H9 (cell line): Measurements from ENCODE around the gene FCHO1. TPM values are rescaled to one million over a fixed set of nuclear protein-coding genes. Genes with fewer than 3 reads are reported as not detected.

Source experiments
- DNase-seq: peaks from one replicate; pipeline ENCODE4 v3.0.0-alpha.2; 2017
- H2AFZ ChIP-seq: one replicate; pipeline ENCODE4 v1.6.1; 2013; ENCODE audit warnings: mild to moderate bottlenecking, low read length, control low read depth, moderate library complexity
- H2AK5ac ChIP-seq: 2 replicates; pipeline ENCODE4 v1.6.1; 2013; ENCODE audit warnings: low read length, control low read depth, mixed read lengths; ENCODE audit not compliant: insufficient read length
- H2BK120ac ChIP-seq: one replicate; pipeline ENCODE4 v1.6.1; 2013; ENCODE audit warnings: low read depth, mild to moderate bottlenecking, low read length, control low read depth, inconsistent platforms; ENCODE audit not compliant: poor library complexity, severe bottlenecking
- H2BK12ac ChIP-seq: 2 replicates; pipeline ENCODE4 v1.6.1; 2013; ENCODE audit warnings: low read length, control low read depth, mixed read lengths, low read depth; ENCODE audit not compliant: insufficient read length
- H2BK15ac ChIP-seq: 2 replicates; pipeline ENCODE4 v1.6.1; 2013; ENCODE audit warnings: low read depth, low read length, control low read depth
- H2BK20ac ChIP-seq: one replicate; pipeline ENCODE4 v1.6.1; 2013; ENCODE audit warnings: low read depth, mild to moderate bottlenecking, low read length, control low read depth, inconsistent platforms; ENCODE audit not compliant: poor library complexity, severe bottlenecking
- H2BK5ac ChIP-seq: 2 replicates; pipeline ENCODE4 v1.6.1; 2013; ENCODE audit warnings: low read length, control low read depth, mixed read lengths; ENCODE audit not compliant: insufficient read length
- H3K14ac ChIP-seq: 2 replicates; pipeline ENCODE4 v1.6.1; 2013; ENCODE audit warnings: low read length, control low read depth; ENCODE audit not compliant: insufficient read depth
- H3K18ac ChIP-seq: 2 replicates; pipeline ENCODE4 v1.6.1; 2013; ENCODE audit warnings: low read depth, mild to moderate bottlenecking, mixed read lengths, low read length, control low read depth; ENCODE audit not compliant: insufficient read length
- H3K23ac ChIP-seq: 2 replicates; pipeline ENCODE4 v1.6.1; 2013; ENCODE audit warnings: low read length, control low read depth, mixed read lengths, low read depth; ENCODE audit not compliant: insufficient read length
- H3K23me2 ChIP-seq: 2 replicates; pipeline ENCODE4 v1.6.1; 2013; ENCODE audit warnings: low read depth, mild to moderate bottlenecking, mixed read lengths, low read length, control low read depth; ENCODE audit not compliant: insufficient read length, poor library complexity, severe bottlenecking
- H3K27ac ChIP-seq: 2 replicates; pipeline ENCODE4 v1.5.1; 2013; ENCODE audit warnings: low read length, control low read depth, mixed read lengths, low read depth; ENCODE audit not compliant: insufficient read length
- H3K27me3 ChIP-seq: 2 replicates; pipeline ENCODE4 v1.6.1; 2013; ENCODE audit warnings: low read length, control low read depth, inconsistent platforms; ENCODE audit not compliant: insufficient read depth
- H3K4ac ChIP-seq: 2 replicates; pipeline ENCODE4 v1.6.1; 2013; ENCODE audit warnings: low read depth, mild to moderate bottlenecking, control low read depth, inconsistent platforms, low read length, moderate library complexity
- H3K4me1 ChIP-seq: 2 replicates; pipeline ENCODE4 v1.6.1; 2013; ENCODE audit warnings: low read length, control low read depth, inconsistent platforms; ENCODE audit not compliant: insufficient read depth
- H3K4me2 ChIP-seq: 2 replicates; pipeline ENCODE4 v1.6.1; 2013; ENCODE audit warnings: low read length, control low read depth, mixed read lengths; ENCODE audit not compliant: insufficient read length, insufficient read depth
- H3K56ac ChIP-seq: 2 replicates; pipeline ENCODE4 v1.6.1; 2013; ENCODE audit warnings: low read depth, mild to moderate bottlenecking, mixed read lengths, low read length, control low read depth; ENCODE audit not compliant: insufficient read length
- H3K79me1 ChIP-seq: 2 replicates; pipeline ENCODE4 v1.6.1; 2013; ENCODE audit warnings: low read depth, mild to moderate bottlenecking, moderate library complexity, low read length, control low read depth, inconsistent platforms; ENCODE audit not compliant: insufficient read depth, poor library complexity, severe bottlenecking
- H3K79me2 ChIP-seq: 2 replicates; pipeline ENCODE4 v1.6.1; 2013; ENCODE audit warnings: low read length, control low read depth, inconsistent platforms; ENCODE audit not compliant: insufficient read depth
- H3K9ac ChIP-seq: 2 replicates; pipeline ENCODE4 v1.6.1; 2013; ENCODE audit warnings: low read length, control low read depth, mixed read lengths; ENCODE audit not compliant: insufficient read length; ENCODE audit errors: extremely low read depth
- H3K9me3 ChIP-seq: one replicate; pipeline ENCODE4 v1.6.1; 2013; ENCODE audit warnings: low read depth, low read length, inconsistent platforms; ENCODE audit not compliant: control insufficient read depth
- H3T11ph ChIP-seq: one replicate; pipeline ENCODE4 v1.6.1; 2013; ENCODE audit warnings: mild to moderate bottlenecking, low read length, control low read depth, inconsistent platforms
- H4K20me1 ChIP-seq: one replicate; pipeline ENCODE4 v1.6.1; 2013; ENCODE audit not compliant: control insufficient read depth, insufficient read length, insufficient read depth
- H4K5ac ChIP-seq: 2 replicates; pipeline ENCODE4 v1.6.1; 2013; ENCODE audit warnings: low read depth, mild to moderate bottlenecking, mixed read lengths, low read length, control low read depth; ENCODE audit not compliant: insufficient read length
- H4K8ac ChIP-seq: replicated peaks from 2 replicates; pipeline ENCODE4 v1.6.1; 2013; ENCODE audit warnings: low read length, control low read depth, mixed read lengths, low read depth; ENCODE audit not compliant: insufficient read length
- H4K91ac ChIP-seq: 2 replicates; pipeline ENCODE4 v1.6.1; 2013; ENCODE audit warnings: low read depth, mild to moderate bottlenecking, moderate library complexity, mixed read lengths, low read length, control low read depth; ENCODE audit not compliant: insufficient read length
- H3K27ac Mint-ChIP-seq, 3 experiments: 2 replicates in 2 of 3; 3 replicates in 1 of 3; pipeline ENCODE4 v1.8.0; 2020 to 2021; ENCODE audit warnings: mixed read lengths in 3 of 3, mild to moderate bottlenecking in 1 of 3, moderate library complexity in 1 of 3
- H3K27me3 Mint-ChIP-seq: 2 replicates; pipeline ENCODE4 v1.8.0; 2021; ENCODE audit warnings: low read depth, mild to moderate bottlenecking, moderate library complexity, mixed read lengths
- H3K36me3 Mint-ChIP-seq, 3 experiments: 2 replicates in 2 of 3; 3 replicates in 1 of 3; pipeline ENCODE4 v1.8.0; 2020 to 2021; ENCODE audit warnings: low read depth in 3 of 3, mixed read lengths in 3 of 3; ENCODE audit not compliant: insufficient read depth in 1 of 3
- H3K4me1 Mint-ChIP-seq, 2 experiments: 2 replicates each; pipeline ENCODE4 v1.8.0; 2020; ENCODE audit warnings: mixed read lengths in 2 of 2
- H3K4me3 Mint-ChIP-seq, 2 experiments: 2 replicates in 1 of 2; 3 replicates in 1 of 2; pipeline ENCODE4 v1.8.0; 2020 to 2021; ENCODE audit warnings: mild to moderate bottlenecking in 2 of 2, mixed read lengths in 2 of 2, moderate library complexity in 1 of 2
- H3K9me3 Mint-ChIP-seq, 2 experiments: 2 replicates in 1 of 2; 3 replicates in 1 of 2; pipeline ENCODE4 v1.8.0; 2020; ENCODE audit warnings: mild to moderate bottlenecking in 2 of 2, mixed read lengths in 2 of 2, moderate library complexity in 1 of 2
- CTCF ChIP-seq: fragments of 200-600 bp; sonication (generic); conservative IDR thresholded peaks from 3 replicates; pipeline ENCODE4 v1.8.0; 2021; ENCODE audit warnings: antibody characterized with exemption, mild to moderate bottlenecking
- WGBS: extraction: QIAGEN DNeasy Blood & Tissue Kit; methylation state at CpG from one replicate; pipeline ENCODE4 v1.1.7; 2013; ENCODE audit warnings: missing lambda C conversion rate, low lambda C conversion rate, mixed read lengths; ENCODE audit not compliant: insufficient read length; ENCODE audit errors: extremely low coverage; 5-methylcytosine and 5-hydroxymethylcytosine counted together
- total RNA-seq: library from RNA; stranded (reverse); gene quantifications from 2 replicates; pipeline ENCODE4 v1.2.1, GENCODE V29; 2021

The FCHO1 gene
- total RNA-seq, 1 experiment from 2014 or later, result 13.1 TPM

GRCh38 chr19:17716309-17716929 lies 34.9 kb upstream of the FCHO1 start:
- Histone ChIP-seq H3K9ac (no peak overlapping the region), H3K79me1 (peaks cover 12% of the 10 kb centered on the region), H3K27ac (no peak overlapping the region), H3K23me2 (peaks cover 6% of the 10 kb centered on the region), H3T11ph (no peak overlapping the region), H4K20me1 (no peaks in the 10 kb centered on the region), H3K14ac (no peak overlapping the region), H3K4ac (no peak overlapping the region), H3K79me2 (peaks cover 10% of the 10 kb centered on the region; the same call in 1 of the 2 replicates), H4K8ac (no peak overlapping the region), H3K4me1 (peaks cover 7% of the 10 kb centered on the region), H2AFZ (no peak overlapping the region), H2BK5ac (no peak overlapping the region), H4K5ac (no peak overlapping the region), H2BK120ac (no peak overlapping the region), H3K9me3 (no peaks in the 10 kb centered on the region), H3K23ac (no peak overlapping the region), H2BK12ac (no peak overlapping the region), H2BK20ac (no peak overlapping the region), H4K91ac (no peak overlapping the region), H2BK15ac (no peak overlapping the region), H2AK5ac (no peak overlapping the region), H3K18ac (no peak overlapping the region), H3K56ac (no peak overlapping the region), H3K27me3 (no peaks in the 10 kb centered on the region), H3K4me2 (no peak overlapping the region)
- no peak for DNase-seq
- H3K4me1 Mint-ChIP-seq, result peaks cover 20 to 28% of the 10 kb centered on the region in 2 experiments
- peaks cover 9 to 14% (median 12%) of the 10 kb centered on the region in 3 experiments; a peak in 6 of 7 replicates for H3K36me3 Mint-ChIP-seq
- H3K27ac Mint-ChIP-seq, result no peak overlapping the region
- H3K9me3 Mint-ChIP-seq, result no peaks in the 10 kb centered on the region; a peak in 1 of 5 replicates
- no CpG with 5 or more reads among the region's 4 CpGs for WGBS
- peak; percentile 52 for TF ChIP-seq CTCF
- H3K27me3 Mint-ChIP-seq, result no peaks in the 10 kb centered on the region
- peak overlapping the region in 1 of 2 experiments; percentile 56; a peak in 1 of 5 replicates for H3K4me3 Mint-ChIP-seq
